Sigmoid colon (tissue), 4 donors: ENCODE measurements around the gene CCSAP.

Source experiments
- EP300 ChIP-seq, 4 donors: sonication (generic); formaldehyde crosslinking; IDR thresholded peaks; one replicate each; pipeline ENCODE4 v1.6.1; 2017; ENCODE audit warnings: antibody characterized with exemption in 4 of 4
- POLR2A ChIP-seq, 2 donors: fragments of 450-650 bp; IDR thresholded peaks; one replicate each; pipeline ENCODE4 v1.6.1; 2016; ENCODE audit warnings: antibody characterized with exemption in 2 of 2, mild to moderate bottlenecking in 2 of 2, moderate library complexity in 2 of 2
- TF ChIP-seq, protein P1 (sequence below), 4 experiments: fragments of 450-650 bp in 3 of 4; fragments of 200-600 bp in 1 of 4; IDR thresholded peaks; one replicate each; pipeline ENCODE4 v1.5.1; 2016 to 2019; ENCODE audit warnings: antibody characterized with exemption in 4 of 4, mild to moderate bottlenecking in 3 of 4, moderate library complexity in 2 of 4

DNA sequence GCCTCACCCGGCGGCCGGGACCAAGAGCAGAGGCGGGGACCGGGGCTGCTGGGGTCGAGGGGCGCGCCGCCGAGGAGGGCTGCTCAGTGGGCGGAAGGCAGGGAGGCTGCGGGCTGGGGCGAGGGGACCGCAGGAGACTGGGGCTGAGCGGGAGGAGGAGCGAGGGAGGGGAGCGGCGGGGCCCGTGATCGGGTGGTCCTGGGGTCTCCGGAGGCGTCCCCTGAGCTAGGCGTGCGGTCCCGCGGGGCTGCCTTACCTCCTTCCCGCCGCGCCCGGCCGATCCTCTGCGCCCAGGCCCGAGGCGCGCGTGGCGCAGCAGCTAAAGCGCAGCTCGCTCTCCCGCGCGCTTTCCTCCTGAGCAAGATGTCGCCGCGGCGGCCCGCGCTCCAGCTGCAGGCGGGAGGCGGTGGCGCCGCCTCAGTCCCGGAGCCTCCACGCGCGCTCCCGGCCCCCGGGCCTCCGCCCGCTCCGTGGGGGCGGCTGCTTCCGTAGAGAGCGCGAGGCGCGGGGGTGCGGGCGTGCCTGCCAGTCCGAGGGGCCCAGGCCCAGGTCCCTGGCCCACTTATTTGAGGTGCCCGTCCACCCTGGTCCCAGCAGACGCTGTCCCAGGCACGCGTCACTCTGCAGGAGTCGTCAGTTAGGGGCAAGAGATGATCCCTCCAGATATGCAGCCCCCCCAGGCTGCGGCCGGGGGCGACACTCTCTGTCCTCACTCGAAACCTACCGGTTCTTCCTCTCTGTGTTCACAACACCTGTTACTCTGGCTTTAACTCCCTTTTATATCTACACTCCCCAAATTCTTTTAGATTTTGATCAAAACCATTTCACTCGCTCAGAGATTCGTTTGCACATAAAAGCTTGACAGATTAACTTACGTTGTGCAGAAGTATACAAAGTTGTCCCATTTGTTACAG is at the start of gene CCSAP:
- TF ChIP-seq, protein P1, sequence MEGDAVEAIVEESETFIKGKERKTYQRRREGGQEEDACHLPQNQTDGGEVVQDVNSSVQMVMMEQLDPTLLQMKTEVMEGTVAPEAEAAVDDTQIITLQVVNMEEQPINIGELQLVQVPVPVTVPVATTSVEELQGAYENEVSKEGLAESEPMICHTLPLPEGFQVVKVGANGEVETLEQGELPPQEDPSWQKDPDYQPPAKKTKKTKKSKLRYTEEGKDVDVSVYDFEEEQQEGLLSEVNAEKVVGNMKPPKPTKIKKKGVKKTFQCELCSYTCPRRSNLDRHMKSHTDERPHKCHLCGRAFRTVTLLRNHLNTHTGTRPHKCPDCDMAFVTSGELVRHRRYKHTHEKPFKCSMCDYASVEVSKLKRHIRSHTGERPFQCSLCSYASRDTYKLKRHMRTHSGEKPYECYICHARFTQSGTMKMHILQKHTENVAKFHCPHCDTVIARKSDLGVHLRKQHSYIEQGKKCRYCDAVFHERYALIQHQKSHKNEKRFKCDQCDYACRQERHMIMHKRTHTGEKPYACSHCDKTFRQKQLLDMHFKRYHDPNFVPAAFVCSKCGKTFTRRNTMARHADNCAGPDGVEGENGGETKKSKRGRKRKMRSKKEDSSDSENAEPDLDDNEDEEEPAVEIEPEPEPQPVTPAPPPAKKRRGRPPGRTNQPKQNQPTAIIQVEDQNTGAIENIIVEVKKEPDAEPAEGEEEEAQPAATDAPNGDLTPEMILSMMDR (IDR thresholded peaks at IDR 0.05) = no peak
- TF ChIP-seq POLR2A (IDR thresholded peaks at IDR 0.05) = peak in 1 of 2 donors; percentile 6
- TF ChIP-seq EP300 (IDR thresholded peaks at IDR 0.05) = no peak
